ENCODE measurements around the gene ASB4.

DNA sequence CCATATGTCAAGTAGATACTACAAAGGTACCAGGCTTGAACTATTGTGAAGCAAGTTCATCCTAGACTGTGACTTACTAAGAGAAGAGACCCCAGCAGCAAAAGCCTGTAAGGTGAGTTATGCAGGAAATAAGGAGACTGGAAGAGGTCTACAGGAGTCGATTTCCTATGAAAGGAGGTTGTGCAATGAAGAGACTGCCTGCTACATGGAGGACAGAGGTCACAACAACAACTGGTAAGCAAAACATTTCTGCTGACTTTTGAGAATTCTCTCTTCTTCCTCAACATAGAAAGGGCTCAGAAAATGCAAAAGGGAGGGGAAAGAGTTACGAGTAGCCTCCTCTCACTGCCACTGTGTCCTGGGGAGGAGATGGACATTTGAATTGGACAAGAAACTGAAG is 68.2 kb downstream of the ASB4 start:
- TF ChIP-seq, protein P1, sequence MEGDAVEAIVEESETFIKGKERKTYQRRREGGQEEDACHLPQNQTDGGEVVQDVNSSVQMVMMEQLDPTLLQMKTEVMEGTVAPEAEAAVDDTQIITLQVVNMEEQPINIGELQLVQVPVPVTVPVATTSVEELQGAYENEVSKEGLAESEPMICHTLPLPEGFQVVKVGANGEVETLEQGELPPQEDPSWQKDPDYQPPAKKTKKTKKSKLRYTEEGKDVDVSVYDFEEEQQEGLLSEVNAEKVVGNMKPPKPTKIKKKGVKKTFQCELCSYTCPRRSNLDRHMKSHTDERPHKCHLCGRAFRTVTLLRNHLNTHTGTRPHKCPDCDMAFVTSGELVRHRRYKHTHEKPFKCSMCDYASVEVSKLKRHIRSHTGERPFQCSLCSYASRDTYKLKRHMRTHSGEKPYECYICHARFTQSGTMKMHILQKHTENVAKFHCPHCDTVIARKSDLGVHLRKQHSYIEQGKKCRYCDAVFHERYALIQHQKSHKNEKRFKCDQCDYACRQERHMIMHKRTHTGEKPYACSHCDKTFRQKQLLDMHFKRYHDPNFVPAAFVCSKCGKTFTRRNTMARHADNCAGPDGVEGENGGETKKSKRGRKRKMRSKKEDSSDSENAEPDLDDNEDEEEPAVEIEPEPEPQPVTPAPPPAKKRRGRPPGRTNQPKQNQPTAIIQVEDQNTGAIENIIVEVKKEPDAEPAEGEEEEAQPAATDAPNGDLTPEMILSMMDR (IDR thresholded peaks at IDR 0.05; ENCODE audit: extremely low read depth in 1 of 2, insufficient read depth in 1 of 2, low read depth in 1 of 2, low read length in 2 of 2): no peak
- TF ChIP-seq EZH2 (IDR thresholded peaks at IDR 0.05; ENCODE audit: borderline replicate concordance, low read depth, low read length, severe bottlenecking): no peak
- TF ChIP-seq POLR2AphosphoS5 (IDR thresholded peaks at IDR 0.05; ENCODE audit: insufficient read depth, low read depth, low read length): no peak
- no peak for TF ChIP-seq POLR2A (IDR thresholded peaks at IDR 0.05; ENCODE audit: low read depth, low read length)
- TF ChIP-seq MAX (IDR thresholded peaks at IDR 0.05; ENCODE audit: insufficient read depth, insufficient read length): no peak
- no peak for TF ChIP-seq MYC (IDR thresholded peaks at IDR 0.05; ENCODE audit: low read depth, low read length)
- no peak for TF ChIP-seq GATA2 (IDR thresholded peaks at IDR 0.05; ENCODE audit: insufficient read depth, insufficient read length, low read depth, low read length)

All from endothelial cell of umbilical vein (primary cell).